HG02981 (cell line): Measurements from ENCODE around the gene VGLL1.
A peak's percentile ranks its signal among the peaks of the same experiment; 100 is the strongest.

Experiments
- ATAC-seq: cut with Tn5 transposase; IDR thresholded peaks from one replicate; pipeline ENCODE4 v1.9.1; 2021; ENCODE audit warnings: mild to moderate bottlenecking, moderate library complexity; ENCODE audit not compliant: unreplicated experiment

Gene VGLL1

GRCh38 chrX:136549226-136549625 is 17.2 kb downstream of the VGLL1 start:
- no peak for ATAC-seq

- ATAC-seq, result no peak
These were observed 19.4 kb downstream of the VGLL1 start for GRCh38 chrX:136551410-136551809.

- no peak for ATAC-seq
These were observed 23.7 kb downstream of the VGLL1 start for GRCh38 chrX:136555694-136556093.

GRCh38 chrX:136572030-136572429 is 40.0 kb downstream of the VGLL1 start:
- peak; percentile 87 for ATAC-seq

GRCh38 chrX:136574548-136574947 is 42.5 kb downstream of the VGLL1 start:
- no peak for ATAC-seq

GRCh38 chrX:136577552-136577951 is 45.5 kb downstream of the VGLL1 start:
- peak; percentile 93 for ATAC-seq

GRCh38 chrX:136580316-136580715 is 48.3 kb downstream of the VGLL1 start:
- no peak for ATAC-seq

- no peak for ATAC-seq
These were observed 50.6 kb downstream of the VGLL1 start for GRCh38 chrX:136582624-136583023.

- ATAC-seq, result no peak
These were observed 52.5 kb downstream of the VGLL1 start for GRCh38 chrX:136584545-136584944.

GRCh38 chrX:136585262-136585661 is 53.2 kb downstream of the VGLL1 start:
- no peak for ATAC-seq

- no peak for ATAC-seq
These were observed 53.9 kb downstream of the VGLL1 start for GRCh38 chrX:136585960-136586359.

GRCh38 chrX:136586386-136586785 is 54.4 kb downstream of the VGLL1 start:
- no peak for ATAC-seq

- ATAC-seq, result no peak
These were observed 55.5 kb downstream of the VGLL1 start for GRCh38 chrX:136587532-136587931.

- ATAC-seq, result no peak
These were observed 56.0 kb downstream of the VGLL1 start for GRCh38 chrX:136588036-136588435.

- ATAC-seq, result no peak
These were observed 58.0 kb downstream of the VGLL1 start for GRCh38 chrX:136589966-136590365.

- no peak for ATAC-seq
These were observed 65.3 kb downstream of the VGLL1 start for GRCh38 chrX:136597356-136597755.

GRCh38 chrX:136597954-136598353 is 65.9 kb downstream of the VGLL1 start:
- no peak for ATAC-seq

GRCh38 chrX:136598631-136599030 is 66.6 kb downstream of the VGLL1 start:
- ATAC-seq, result no peak

- ATAC-seq, result no peak
These were observed 68.0 kb downstream of the VGLL1 start for GRCh38 chrX:136600059-136600458.
